HG02759 (cell line): Measurements from ENCODE around the gene ANKRD27.
"Not testable (repeated sequence)": the region's sequence is repeated elsewhere in the genome, so short reads cannot be mapped to it uniquely, and the experiment has no call there.

ENCODE experiments used
- ATAC-seq: cut with Tn5 transposase; IDR thresholded peaks from one replicate; pipeline ENCODE4 v1.9.1; 2021; ENCODE audit warnings: mild to moderate bottlenecking, moderate library complexity; ENCODE audit not compliant: unreplicated experiment

Gene ANKRD27

GRCh38 chr19:32611161-32611560, 63.8 kb downstream of the ANKRD27 start:
- ATAC-seq, result no peak

GRCh38 chr19:32607479-32607878, 67.5 kb downstream of the ANKRD27 start:
- no peak for ATAC-seq

DNA sequence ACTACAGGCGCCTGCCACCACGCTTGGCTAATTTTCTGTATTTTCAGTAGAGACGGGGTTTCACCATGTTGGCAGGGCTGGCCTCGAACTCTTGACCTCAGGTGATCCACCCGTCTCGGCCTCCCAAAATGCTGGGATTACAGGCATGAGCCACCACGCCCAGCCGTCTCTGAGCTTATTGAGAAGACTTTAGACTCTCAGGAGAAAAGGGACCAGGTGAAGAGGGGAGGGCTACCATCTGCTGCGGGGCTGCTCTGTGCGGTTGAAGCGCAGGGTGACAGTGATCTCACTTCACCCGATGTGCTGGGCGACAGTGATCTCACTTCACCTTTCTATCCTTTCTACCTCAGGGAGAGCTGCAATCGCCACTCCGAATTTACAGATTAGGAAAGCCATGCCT, 68.7 kb downstream of the ANKRD27 start:
- ATAC-seq, result no peak

DNA sequence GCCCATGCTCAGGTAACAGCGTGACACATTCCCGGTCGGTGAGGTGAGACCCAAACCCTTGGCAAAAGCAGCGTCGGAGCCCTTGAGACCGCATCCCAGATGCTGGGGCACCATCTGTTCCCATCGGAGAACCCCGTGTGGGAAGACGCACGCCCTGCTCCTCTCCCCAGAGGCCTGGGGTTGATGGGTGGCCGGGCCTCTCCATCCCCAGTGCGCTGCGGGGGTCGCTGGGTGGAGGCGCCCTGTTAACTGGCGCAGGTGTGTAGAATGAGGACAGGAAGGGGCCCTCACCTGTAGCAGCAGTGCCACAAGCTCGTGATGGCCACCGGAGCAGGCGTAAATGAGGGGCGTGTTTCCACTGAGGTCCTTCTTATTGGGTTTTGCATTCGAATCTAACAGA, 69.4 kb downstream of the ANKRD27 start:
- ATAC-seq, result no peak

DNA sequence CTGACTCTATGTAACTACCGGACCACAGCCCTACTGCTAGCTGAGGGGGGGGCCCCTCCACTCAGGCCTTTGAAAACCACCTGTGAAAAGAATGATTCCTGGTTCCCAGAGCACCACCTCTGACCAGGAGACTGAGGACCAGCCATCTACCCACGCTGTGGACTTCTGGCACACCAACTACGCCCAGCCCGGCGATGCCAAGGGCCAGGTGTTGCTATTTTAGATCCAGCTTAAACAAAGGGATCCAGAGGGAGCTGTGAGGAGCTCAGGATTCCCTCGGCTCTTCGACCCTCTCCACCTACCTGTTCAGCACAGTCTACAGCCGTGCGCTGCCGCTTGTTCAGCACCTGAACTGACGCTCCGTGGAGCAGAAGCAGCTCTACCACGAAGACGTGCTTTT, 71.0 kb downstream of the ANKRD27 start:
- ATAC-seq, result no peak

- ATAC-seq, result no peak
These were observed 75.2 kb downstream of the ANKRD27 start for GRCh38 chr19:32599736-32600157.

GRCh38 chr19:32599258-32599657, 75.7 kb downstream of the ANKRD27 start:
- no peak for ATAC-seq

DNA sequence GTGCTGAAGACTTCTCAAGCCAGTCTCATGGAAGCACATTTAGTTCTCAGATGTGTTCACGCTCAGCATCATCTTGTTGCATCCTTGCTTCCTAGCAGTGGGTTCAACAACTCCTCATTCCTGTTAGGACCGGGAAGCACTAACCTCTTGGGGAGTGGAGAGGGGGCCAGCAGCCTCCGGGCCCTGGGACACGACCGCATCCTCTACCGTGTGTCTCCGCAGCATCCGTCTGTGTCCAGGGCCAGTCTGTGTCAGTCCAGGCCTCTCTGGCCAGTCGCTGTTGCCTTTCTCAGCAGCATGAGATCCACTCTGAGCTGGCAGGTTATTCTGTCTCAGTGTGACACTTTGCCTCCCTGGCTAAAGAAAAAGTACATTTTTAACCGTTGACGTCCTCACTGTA, 77.0 kb downstream of the ANKRD27 start:
- no peak for ATAC-seq

GRCh38 chr19:32595491-32595890, 79.5 kb downstream of the ANKRD27 start:
- no peak for ATAC-seq

DNA sequence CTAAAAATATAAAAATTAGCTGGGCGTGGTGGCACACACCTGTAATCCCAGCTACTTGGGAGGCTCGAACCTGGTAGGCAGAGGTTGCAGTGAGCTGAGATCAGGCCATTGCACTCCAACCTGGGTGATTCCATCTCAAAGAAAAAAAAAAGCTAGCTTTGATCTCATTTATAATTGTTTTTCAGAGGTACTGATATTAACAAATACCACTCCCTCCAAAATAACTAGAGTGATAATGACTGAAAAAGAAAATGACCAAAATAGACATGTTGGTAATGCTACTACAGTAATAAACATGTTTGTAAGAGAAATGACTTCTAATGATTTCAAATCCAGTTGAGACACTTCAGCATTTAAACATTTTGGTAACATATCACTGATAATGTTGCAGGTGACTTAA, 81.0 kb downstream of the ANKRD27 start:
- no peak for ATAC-seq

GRCh38 chr19:32587747-32588504, 87.1 kb downstream of the ANKRD27 start:
- ATAC-seq, result not testable (repeated sequence)

DNA sequence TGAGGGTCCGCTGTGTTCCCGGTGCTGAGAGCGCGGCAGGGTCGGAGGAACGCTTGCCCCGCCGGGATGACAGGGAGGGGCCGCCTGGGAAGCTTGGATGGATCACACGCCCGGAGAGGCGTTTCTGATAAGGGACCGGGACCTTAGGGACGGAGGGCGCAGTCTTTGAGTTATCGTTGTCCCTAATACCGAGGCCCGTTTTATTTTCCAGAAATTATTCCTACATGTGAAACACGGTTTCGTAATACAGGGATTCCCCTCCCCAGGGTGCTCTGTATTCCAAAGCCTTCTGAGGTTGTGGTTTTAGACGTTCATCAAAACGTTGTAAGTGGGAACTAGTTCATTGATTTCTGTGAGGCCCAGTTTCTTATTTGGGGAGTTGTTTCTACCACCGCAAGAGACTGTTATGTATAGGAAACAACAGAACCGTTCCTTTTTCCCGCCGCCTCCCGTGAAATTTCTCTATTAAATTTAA, 93.2 kb downstream of the ANKRD27 start:
- ATAC-seq, result no peak

DNA sequence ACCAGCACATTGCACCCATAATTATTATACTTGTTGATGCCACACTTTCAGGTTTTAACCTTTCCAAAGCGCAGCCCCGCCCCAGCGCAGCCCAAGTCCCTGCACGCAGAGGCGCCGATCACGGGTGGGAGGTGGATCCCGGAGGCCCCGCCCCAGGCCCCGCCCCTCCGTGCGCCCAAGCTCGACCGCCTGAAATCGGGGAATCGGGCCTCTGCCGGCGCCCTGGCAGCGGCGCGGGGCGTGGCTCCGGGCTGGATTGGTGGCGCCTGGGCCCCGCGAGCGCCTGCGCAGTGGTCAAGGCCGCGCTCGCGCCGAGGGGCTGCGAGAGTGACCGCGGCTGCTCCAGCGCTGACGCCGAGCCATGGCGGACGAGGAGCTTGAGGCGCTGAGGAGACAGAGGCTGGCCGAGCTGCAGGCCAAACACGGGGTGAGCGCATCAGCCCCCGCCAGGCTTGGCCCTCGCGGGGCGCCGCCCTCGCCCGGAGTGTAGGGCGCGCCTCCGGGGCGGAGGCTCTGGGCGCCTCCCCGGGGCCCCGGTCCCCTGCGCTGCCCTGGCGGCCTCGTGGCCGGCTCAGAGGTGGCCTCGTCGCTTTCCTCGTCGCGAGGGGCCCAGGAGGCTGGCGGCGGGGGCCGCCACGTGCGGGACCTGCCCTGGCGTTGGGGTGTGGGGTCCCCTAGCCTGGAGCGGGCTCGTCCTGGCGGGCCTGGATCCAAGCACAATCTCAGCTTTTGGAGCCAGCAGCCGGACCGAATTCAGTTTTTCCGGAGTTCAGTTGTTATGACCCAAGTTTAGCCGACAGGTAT, 93.9 kb downstream of the ANKRD27 start, which contains the start of gene PDCD5:
Gene PDCD5, plus strand, starts transcription at position 290 of the 804 bp plus-strand sequence. Its CDS starts 72 bp downstream, at position 362.
- peak; percentile 92 for ATAC-seq

- peak; percentile 29 for ATAC-seq
These were observed 94.6 kb downstream of the ANKRD27 start for GRCh38 chr19:32580353-32580900.

DNA sequence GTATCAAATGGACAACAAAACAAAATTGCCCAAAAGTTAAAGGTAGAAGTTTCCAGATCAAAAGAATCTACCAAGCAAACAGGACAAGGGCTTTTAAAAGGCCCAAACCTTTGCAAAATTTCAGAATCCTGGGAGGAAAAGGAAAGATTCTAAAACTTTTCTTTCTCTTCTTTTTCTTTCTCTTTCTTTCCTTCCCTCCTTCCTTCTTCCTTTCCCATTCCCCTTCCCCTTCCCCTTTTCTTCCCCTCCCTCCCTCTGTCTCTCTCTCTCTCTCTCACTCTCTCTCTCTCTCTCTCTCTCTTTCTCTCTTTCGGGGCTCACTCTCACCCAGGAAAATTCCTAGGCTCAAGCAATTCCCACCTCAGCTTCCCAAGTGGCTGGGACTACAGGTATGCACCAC, 98.2 kb downstream of the ANKRD27 start:
- ATAC-seq, result no peak

- no peak for ATAC-seq
These were observed 101.5 kb downstream of the ANKRD27 start for GRCh38 chr19:32573492-32573794.

DNA sequence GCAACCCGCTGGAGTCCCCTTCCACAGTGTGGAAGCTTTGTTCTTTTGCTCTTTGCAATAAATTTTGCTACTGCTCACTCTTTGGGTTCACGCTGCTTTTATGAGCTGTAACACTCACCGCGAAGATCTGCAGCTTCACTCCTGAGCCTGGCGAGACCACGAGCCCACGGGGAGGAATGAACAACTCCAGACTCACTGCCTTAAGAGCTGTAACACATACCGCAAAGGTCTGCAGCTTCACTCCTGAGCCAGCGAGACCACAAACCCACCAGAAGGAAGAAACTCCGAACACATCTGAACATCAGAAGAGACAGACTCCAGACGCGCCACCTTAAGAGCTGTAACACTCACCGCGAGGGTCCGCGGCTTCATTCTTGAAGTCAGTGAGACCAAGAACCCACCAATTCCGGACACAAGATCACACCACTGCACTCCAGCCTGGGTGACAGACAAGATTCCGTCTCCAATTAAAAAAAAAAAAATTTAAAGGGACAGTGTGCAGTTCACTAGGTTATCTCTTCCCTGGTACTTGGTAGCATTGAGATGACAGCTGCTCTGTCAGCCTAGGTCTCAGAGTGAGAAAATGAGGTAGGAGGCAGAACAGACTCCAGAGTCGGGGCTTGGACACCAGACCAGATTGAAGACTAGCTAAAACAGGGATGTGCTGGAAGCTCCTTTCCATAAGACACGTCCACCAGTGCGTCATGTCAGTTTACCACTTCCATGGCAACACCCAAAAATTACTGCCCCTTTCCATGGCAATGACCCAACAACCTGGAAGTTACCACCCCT, 102.1 kb downstream of the ANKRD27 start:
- not testable (repeated sequence) for ATAC-seq

DNA sequence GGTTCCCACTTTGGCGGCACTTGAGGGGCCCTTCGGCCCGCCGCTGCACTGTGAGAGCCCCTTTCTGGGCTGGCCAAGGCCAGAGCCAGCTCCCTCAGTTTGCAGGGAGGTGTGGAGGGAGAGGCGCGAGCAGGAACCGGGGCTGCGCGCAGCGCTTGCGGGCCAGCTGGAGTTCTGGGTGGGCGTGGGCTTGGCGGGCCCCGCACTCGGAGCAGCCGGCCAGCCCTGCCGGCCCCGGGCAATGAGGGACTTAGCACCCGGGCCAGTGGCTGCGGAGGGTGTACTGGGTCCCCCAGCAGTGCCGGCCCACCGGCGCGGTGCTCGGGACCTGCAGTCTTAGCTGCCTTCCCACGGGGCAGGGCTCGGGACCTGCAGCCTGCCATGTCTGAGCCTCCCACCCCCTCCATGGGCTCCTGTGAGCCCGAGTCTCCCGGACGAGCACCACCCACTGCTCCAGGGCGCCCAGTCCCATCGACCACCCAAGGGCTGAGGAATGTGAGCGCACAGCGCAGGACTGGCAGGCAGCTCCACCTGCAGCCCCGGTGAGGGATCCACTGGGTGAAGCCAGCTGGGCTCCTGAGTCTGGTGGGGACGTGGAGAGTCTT, 103.4 kb downstream of the ANKRD27 start:
- ATAC-seq, result not testable (repeated sequence)

DNA sequence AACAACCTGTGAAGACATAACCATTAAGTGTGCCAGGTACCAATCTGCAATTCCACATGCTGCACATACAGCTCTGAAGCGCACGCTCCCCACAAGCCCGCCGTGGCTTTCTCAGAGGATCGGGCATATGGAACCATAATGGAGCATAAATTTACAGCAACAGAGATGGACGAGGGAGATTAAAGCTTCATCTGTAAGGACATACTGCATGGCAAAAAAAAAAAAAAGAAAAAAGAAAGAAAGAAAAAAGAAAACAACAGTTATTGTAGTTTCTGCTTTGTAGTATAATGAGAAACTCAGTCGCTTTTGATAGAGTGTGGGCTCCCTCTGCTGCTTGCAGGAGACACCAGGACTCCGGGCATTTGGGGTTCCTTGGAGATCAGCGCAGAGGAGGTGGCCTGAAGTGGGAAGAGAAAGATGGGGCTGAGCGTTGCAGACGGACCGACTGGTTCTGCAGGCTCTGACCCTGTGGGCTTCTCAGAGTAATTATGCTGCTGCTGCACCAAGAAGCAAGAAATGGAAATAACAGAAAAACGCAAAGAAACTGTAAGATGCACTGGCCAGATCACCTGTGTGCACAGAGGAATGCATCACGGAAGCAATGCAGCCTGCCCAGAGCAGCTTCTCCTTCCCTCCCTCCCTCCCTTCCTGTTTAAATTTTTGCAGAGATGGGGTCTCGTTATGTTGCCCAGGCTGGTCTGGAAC, 104.7 kb downstream of the ANKRD27 start:
- ATAC-seq, result no peak

DNA sequence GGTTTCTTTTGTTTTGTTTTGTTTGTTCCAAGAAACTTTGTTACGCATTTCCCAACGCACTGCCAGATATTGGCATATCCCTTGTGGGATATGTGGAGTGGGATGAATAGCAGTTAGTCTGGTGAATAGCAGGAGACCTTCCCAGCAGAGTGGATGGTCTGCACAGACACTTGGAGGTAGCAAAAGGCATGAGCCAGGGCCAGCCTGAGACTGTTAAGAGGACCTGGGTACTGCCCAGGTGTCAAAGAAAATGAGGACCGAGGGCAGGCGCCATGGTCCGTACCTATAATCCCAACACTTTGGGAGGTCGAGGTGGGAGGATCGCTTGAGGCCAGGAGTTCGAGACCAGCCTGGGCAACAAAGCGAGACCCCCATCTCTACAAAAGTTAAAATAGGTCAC, 107.5 kb downstream of the ANKRD27 start:
- no peak for ATAC-seq
